ENCODE measurements around the gene NOS3.

Gene NOS3

DNA sequence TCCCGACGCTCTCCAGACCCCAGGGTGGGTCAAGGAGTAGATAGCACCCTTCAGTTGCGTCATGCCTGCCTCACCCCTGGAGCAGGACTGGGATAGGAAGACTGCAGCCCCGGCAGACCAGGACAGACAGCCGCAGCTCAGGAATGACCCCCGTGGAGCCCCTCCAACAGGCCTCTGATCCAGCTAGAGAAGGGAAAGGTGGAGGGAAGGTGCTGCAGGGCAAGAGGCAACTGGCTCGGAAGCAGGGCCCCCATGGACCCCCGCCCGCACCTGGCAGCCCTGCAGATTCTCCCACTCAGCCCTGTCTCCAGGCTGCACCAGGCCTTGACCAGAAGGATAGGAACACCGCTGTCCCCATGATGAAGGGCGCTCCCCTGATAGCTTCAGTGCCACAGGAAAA lies 20.4 kb upstream of the NOS3 start:
- TF ChIP-seq FOXP2 (optimal IDR thresholded peaks at IDR 0.05; ENCODE audit: borderline replicate concordance, extremely low read depth, extremely low read length, insufficient read depth) (no peak), POLR2AphosphoS5 (IDR thresholded peaks at IDR 0.05; ENCODE audit: low read depth, low read length) (no peak), TAF1 (IDR thresholded peaks at IDR 0.05; ENCODE audit: borderline replicate concordance, insufficient read depth, low read length) (no peak), SIN3A (IDR thresholded peaks at IDR 0.05; ENCODE audit: borderline replicate concordance, insufficient read depth, low read length) (no peak)
- TF ChIP-seq, protein P1, sequence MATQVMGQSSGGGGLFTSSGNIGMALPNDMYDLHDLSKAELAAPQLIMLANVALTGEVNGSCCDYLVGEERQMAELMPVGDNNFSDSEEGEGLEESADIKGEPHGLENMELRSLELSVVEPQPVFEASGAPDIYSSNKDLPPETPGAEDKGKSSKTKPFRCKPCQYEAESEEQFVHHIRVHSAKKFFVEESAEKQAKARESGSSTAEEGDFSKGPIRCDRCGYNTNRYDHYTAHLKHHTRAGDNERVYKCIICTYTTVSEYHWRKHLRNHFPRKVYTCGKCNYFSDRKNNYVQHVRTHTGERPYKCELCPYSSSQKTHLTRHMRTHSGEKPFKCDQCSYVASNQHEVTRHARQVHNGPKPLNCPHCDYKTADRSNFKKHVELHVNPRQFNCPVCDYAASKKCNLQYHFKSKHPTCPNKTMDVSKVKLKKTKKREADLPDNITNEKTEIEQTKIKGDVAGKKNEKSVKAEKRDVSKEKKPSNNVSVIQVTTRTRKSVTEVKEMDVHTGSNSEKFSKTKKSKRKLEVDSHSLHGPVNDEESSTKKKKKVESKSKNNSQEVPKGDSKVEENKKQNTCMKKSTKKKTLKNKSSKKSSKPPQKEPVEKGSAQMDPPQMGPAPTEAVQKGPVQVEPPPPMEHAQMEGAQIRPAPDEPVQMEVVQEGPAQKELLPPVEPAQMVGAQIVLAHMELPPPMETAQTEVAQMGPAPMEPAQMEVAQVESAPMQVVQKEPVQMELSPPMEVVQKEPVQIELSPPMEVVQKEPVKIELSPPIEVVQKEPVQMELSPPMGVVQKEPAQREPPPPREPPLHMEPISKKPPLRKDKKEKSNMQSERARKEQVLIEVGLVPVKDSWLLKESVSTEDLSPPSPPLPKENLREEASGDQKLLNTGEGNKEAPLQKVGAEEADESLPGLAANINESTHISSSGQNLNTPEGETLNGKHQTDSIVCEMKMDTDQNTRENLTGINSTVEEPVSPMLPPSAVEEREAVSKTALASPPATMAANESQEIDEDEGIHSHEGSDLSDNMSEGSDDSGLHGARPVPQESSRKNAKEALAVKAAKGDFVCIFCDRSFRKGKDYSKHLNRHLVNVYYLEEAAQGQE (IDR thresholded peaks at IDR 0.05; ENCODE audit: insufficient read depth in 1 of 2, low read depth in 2 of 2, low read length in 2 of 2) = no peak

- TF ChIP-seq FOXP2 (optimal IDR thresholded peaks at IDR 0.05; ENCODE audit: borderline replicate concordance, extremely low read depth, extremely low read length, insufficient read depth) = no peak
- no peak for TF ChIP-seq POLR2AphosphoS5 (IDR thresholded peaks at IDR 0.05; ENCODE audit: low read depth, low read length)
Measured at GRCh38 chr7:150971242-150972022, 19.4 kb upstream of the NOS3 start.

- TF ChIP-seq, protein P1 (IDR thresholded peaks at IDR 0.05; ENCODE audit: insufficient read depth in 1 of 2, low read depth in 2 of 2, low read length in 2 of 2) = no peak
- no peak for TF ChIP-seq POLR2AphosphoS5 (IDR thresholded peaks at IDR 0.05; ENCODE audit: low read depth, low read length)
- TF ChIP-seq FOXP2 (optimal IDR thresholded peaks at IDR 0.05; ENCODE audit: borderline replicate concordance, extremely low read depth, extremely low read length, insufficient read depth) = no peak
- TF ChIP-seq TAF1 (IDR thresholded peaks at IDR 0.05; ENCODE audit: borderline replicate concordance, insufficient read depth, low read length) = no peak
- no peak for TF ChIP-seq SIN3A (IDR thresholded peaks at IDR 0.05; ENCODE audit: borderline replicate concordance, insufficient read depth, low read length)
Measured at GRCh38 chr7:150972023-150972468, 18.8 kb upstream of the NOS3 start.

DNA sequence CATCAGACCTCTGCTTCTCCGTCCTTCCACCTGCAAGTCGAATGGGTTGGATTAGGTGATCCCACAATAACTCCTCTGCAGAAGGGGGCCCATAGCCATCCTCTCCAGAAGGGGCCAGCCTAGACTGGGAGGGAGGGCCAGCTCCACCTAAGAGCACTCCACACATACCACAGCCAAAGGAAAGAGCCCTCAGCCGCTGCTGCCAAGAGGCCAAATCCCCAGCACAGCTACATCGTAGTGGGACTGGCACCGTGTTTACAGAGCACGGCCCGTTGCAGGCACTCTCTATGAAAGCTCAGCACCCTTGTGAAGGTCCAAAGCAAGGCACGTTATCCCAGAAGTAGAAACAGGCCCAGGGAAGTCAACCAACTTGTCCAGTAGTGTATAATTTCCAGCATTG lies 18.1 kb upstream of the NOS3 start:
- TF ChIP-seq POLR2AphosphoS5 (IDR thresholded peaks at IDR 0.05; ENCODE audit: low read depth, low read length) (no peak), FOXP2 (optimal IDR thresholded peaks at IDR 0.05; ENCODE audit: borderline replicate concordance, extremely low read depth, extremely low read length, insufficient read depth) (no peak), SIN3A (IDR thresholded peaks at IDR 0.05; ENCODE audit: borderline replicate concordance, insufficient read depth, low read length) (no peak), TAF1 (IDR thresholded peaks at IDR 0.05; ENCODE audit: borderline replicate concordance, insufficient read depth, low read length) (no peak)
- TF ChIP-seq, protein P1 (IDR thresholded peaks at IDR 0.05; ENCODE audit: insufficient read depth in 1 of 2, low read depth in 2 of 2, low read length in 2 of 2) = no peak

DNA sequence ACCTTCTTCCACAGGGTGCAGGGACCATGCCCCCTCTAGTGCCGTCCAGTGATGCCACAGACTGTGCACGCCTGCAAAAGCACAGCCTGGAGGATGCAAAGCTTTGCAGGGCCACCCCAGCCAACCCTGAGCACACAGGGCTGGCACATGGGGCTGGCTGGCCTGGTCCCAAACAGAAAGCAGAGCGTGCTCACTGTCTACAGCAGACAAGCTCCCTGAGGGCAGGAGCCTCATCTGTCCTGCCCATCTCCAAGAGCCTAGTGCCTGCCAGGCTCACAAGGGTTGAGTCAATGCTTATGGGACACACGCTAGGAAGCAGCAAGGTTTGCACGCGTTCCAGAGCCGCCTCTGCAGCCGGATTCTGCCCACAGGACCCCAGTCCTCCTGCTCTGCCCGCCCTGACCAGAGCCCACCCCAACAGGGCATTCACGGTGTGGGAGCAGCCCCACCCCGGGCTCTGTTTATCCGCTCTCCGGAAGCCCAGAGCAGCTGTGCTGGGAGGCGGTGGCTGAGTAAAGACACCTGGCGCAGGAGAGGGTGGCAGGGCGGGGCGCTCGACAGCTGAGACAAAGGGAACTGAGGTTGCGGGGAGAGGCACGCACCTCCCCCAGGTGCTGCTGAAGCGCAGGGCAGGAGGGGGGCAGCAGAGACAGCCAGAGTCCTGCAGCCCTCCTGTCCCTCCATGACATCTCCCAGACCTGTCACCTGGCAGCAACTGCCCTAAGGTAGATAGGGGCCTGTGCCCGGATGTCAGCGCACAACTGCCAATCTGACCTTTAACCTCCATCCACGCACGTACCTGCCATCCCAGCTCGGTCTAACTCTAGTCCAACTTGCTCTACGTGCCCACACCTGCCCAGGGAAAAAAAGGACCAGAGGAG lies 17.0 kb upstream of the NOS3 start:
- TF ChIP-seq FOXP2 (optimal IDR thresholded peaks at IDR 0.05; ENCODE audit: borderline replicate concordance, extremely low read depth, extremely low read length, insufficient read depth) (no peak), POLR2AphosphoS5 (IDR thresholded peaks at IDR 0.05; ENCODE audit: low read depth, low read length) (no peak), SIN3A (IDR thresholded peaks at IDR 0.05; ENCODE audit: borderline replicate concordance, insufficient read depth, low read length) (no peak), TAF1 (IDR thresholded peaks at IDR 0.05; ENCODE audit: borderline replicate concordance, insufficient read depth, low read length) (no peak)
- TF ChIP-seq, protein P1 (IDR thresholded peaks at IDR 0.05; ENCODE audit: insufficient read depth in 1 of 2, low read depth in 2 of 2, low read length in 2 of 2) = no peak

Measured in PFSK-1 (cell line).